HCT116 (cell line): Measurements from ENCODE around the gene SOBP. TPM values are rescaled to one million over a fixed set of nuclear protein-coding genes. Genes with fewer than 3 reads are reported as not detected.
A peak's percentile ranks its signal among the peaks of the same experiment; 100 is the strongest.

Source experiments
- ATAC-seq: fragments of 200-7000 bp; cut with Tn5 transposase; 2 replicates; pipeline ENCODE4 v1.9.1; 2020; ENCODE audit warnings: mild to moderate bottlenecking, moderate library complexity
- BruUV-seq: library from RNA; stranded (reverse); fragments of 400-500 nt; replicated peaks from 2 replicates; lab custom pipeline; 2021; lab: Mats Ljungman, UMichigan
- CTCF ChIA-PET: fragments of 300-600 bp; sonication (Branson Sonifier 250); formaldehyde crosslinking; loops from one replicate; lab custom pipeline; 2021; ENCODE audit warnings: antibody characterized with exemption; lab: Charles Lee
- POLR2A ChIA-PET: fragments of 300-600, 350-600 bp; sonication (Branson Sonifier 250); formaldehyde crosslinking; loops from one replicate; lab custom pipeline; 2021; ENCODE audit warnings: antibody characterized with exemption; lab: Charles Lee
- RAD21 ChIA-PET, 2 experiments: fragments of 300-600 bp; sonication (Branson Sonifier 250); formaldehyde crosslinking; loops; one replicate each; lab custom pipeline; 2023; ENCODE audit warnings: low total read pairs in 2 of 2; ENCODE audit not compliant: uncharacterized antibody in 2 of 2, unreplicated experiment in 2 of 2, low non-redundant PET in 1 of 2; lab: Charles Lee
- DNase-seq: peaks from one replicate; pipeline ENCODE4 v3.0.0-alpha.2; 2010; ENCODE audit warnings: low read depth, low spot score
- H2AFZ ChIP-seq: fragments of 200-600 bp; shearing (Covaris generic), sonication (generic); 2 replicates; pipeline ENCODE4 v1.6.1; 2017; ENCODE audit warnings: low read depth, mixed run types, mixed read lengths, antibody characterized with exemption, low read length; ENCODE audit not compliant: poor library complexity, severe bottlenecking
- H3K27ac ChIP-seq: 2 replicates; pipeline ENCODE4 v1.5.1; 2012; ENCODE audit warnings: low read depth, low read length
- H3K27me3 ChIP-seq: fragments of 200-600 bp; sonication (generic); 2 replicates; pipeline ENCODE4 v1.6.1; 2016; ENCODE audit warnings: mixed run types, low read length, mixed read lengths; ENCODE audit not compliant: insufficient read depth
- H3K36me3 ChIP-seq, 2 experiments: fragments of 200-500 bp in 1 of 2; fragments of 200-600 bp in 1 of 2; sonication (Bioruptor generic) in 1 of 2; sonication (generic) in 1 of 2; 2 replicates each; pipeline versions ENCODE4 v1.5.1 to v1.6.1; 2014 to 2016; ENCODE audit warnings: low read length in 2 of 2, inconsistent platforms in 1 of 2, mixed read lengths in 1 of 2, mixed run types in 1 of 2; ENCODE audit not compliant: insufficient read depth in 2 of 2, control insufficient read depth in 1 of 2
- H3K4me1 ChIP-seq, 2 experiments: fragments of 200-600 bp in 1 of 2; sonication (generic) in 1 of 2; 2 replicates each; pipeline versions ENCODE4 v1.5.1 to v1.6.1; 2012 to 2017; ENCODE audit warnings: low read length in 2 of 2, inconsistent platforms in 1 of 2, mild to moderate bottlenecking in 1 of 2, mixed read lengths in 1 of 2, mixed run types in 1 of 2, moderate library complexity in 1 of 2; ENCODE audit not compliant: insufficient read depth in 2 of 2, control insufficient read depth in 1 of 2
- H3K4me2 ChIP-seq: fragments of 200-600 bp; sonication (generic); 2 replicates; pipeline ENCODE4 v1.6.1; 2017; ENCODE audit warnings: mixed run types, low read length, mixed read lengths
- H3K4me3 ChIP-seq, 2 experiments: fragments of 200-600 bp in 1 of 2; sonication (generic) in 1 of 2; replicated peaks in 1 of 2; 2 replicates each; pipeline ENCODE4 v1.5.1; 2011 to 2016; ENCODE audit warnings: low read length in 2 of 2, control low read depth in 1 of 2, low read depth in 1 of 2, mild to moderate bottlenecking in 1 of 2, mixed read lengths in 1 of 2, mixed run types in 1 of 2
- H3K79me2 ChIP-seq: fragments of 200-600 bp; sonication (generic); 2 replicates; pipeline ENCODE4 v1.6.1; 2017; ENCODE audit warnings: mild to moderate bottlenecking, mixed run types, low read length, moderate library complexity, mixed read lengths; ENCODE audit not compliant: insufficient read depth
- H3K9ac ChIP-seq: fragments of 200-600 bp; sonication (generic); 2 replicates; pipeline ENCODE4 v1.6.1; 2016; ENCODE audit warnings: low read length, mixed read lengths
- H3K9me2 ChIP-seq: fragments of 200-600 bp; sonication (generic), shearing (Covaris generic); 2 replicates; pipeline ENCODE4 v1.6.1; 2017; ENCODE audit warnings: mixed run types, mild to moderate bottlenecking, moderate library complexity; ENCODE audit not compliant: insufficient read depth
- H3K9me3 ChIP-seq, 2 experiments: fragments of 200-500 bp in 1 of 2; fragments of 200-600 bp in 1 of 2; sonication (Bioruptor generic) in 1 of 2; sonication (generic) in 1 of 2; 2 replicates each; pipeline ENCODE4 v1.6.1; 2014 to 2017; ENCODE audit warnings: low read length in 2 of 2, mixed read lengths in 2 of 2, inconsistent platforms in 1 of 2, low read depth in 1 of 2, mild to moderate bottlenecking in 1 of 2, mixed run types in 1 of 2, moderate library complexity in 1 of 2; ENCODE audit not compliant: control insufficient read depth in 1 of 2, insufficient read depth in 1 of 2
- H4K20me1 ChIP-seq: fragments of 200-600 bp; sonication (generic), shearing (Covaris generic); 2 replicates; pipeline ENCODE4 v1.6.1; 2017; ENCODE audit warnings: mixed run types, mild to moderate bottlenecking, moderate library complexity; ENCODE audit not compliant: insufficient read depth
- CEBPB ChIP-seq: IDR thresholded peaks from 2 replicates; pipeline ENCODE4 v1.6.1; 2012; ENCODE audit warnings: low read depth
- CTCF ChIP-seq, 3 experiments: fragments of 200-600 bp in 1 of 3; sonication (generic) in 1 of 3; IDR thresholded peaks in 2 of 3; conservative IDR thresholded peaks in 1 of 3; 2 replicates each; pipeline ENCODE4 v1.5.1; 2012 to 2017; ENCODE audit warnings: low read depth in 2 of 3, low read length in 2 of 3, antibody characterized with exemption in 1 of 3, borderline replicate concordance in 1 of 3, control low read depth in 1 of 3, mild to moderate bottlenecking in 1 of 3, mixed read lengths in 1 of 3, mixed run types in 1 of 3, moderate library complexity in 1 of 3; ENCODE audit not compliant: insufficient read depth in 1 of 3
- EGR1 ChIP-seq: IDR thresholded peaks from 2 replicates; pipeline ENCODE4 v1.6.1; 2012; ENCODE audit warnings: low read depth
- JUND ChIP-seq: IDR thresholded peaks from 2 replicates; pipeline ENCODE4 v1.6.1; 2012
- SP1 ChIP-seq: IDR thresholded peaks from 2 replicates; pipeline ENCODE4 v1.6.1; 2012; ENCODE audit warnings: low read depth
- TCF7L2 ChIP-seq: IDR thresholded peaks from 2 replicates; pipeline ENCODE4 v1.7.0; 2011; ENCODE audit warnings: borderline replicate concordance, inconsistent platforms; ENCODE audit not compliant: insufficient read depth, insufficient read length; ENCODE audit errors: extremely low read depth
- YY1 ChIP-seq: IDR thresholded peaks from 2 replicates; pipeline ENCODE4 v1.6.1; 2011; ENCODE audit warnings: low read length, low read depth, moderate library complexity, mild to moderate bottlenecking; ENCODE audit not compliant: insufficient replicate concordance; ENCODE audit errors: extremely low read depth
- ZBTB33 ChIP-seq: IDR thresholded peaks from 2 replicates; pipeline ENCODE4 v1.6.1; 2011; ENCODE audit warnings: mild to moderate bottlenecking, low read length, moderate library complexity; ENCODE audit not compliant: insufficient replicate concordance; ENCODE audit errors: extremely low read depth
- ZFX ChIP-seq: fragments of 450-650 bp; IDR thresholded peaks from 2 replicates; pipeline ENCODE4 v1.6.1; 2017
- intact Hi-C: fragments of 100-400 bp; cut with micrococcal nuclease; formaldehyde crosslinking; loops from 2 replicates; pipeline ENCODE4 v1.10.0; 2022
- total RNA-seq: library from RNA; stranded (reverse); gene quantifications from one replicate; pipeline ENCODE4 v1.2.1, GENCODE V29; 2021; ENCODE audit not compliant: unreplicated experiment

Gene SOBP
- total RNA-seq, 1 experiment from 2014 or later, result 2.6 TPM

GRCh38 chr6:107490566-107491137 is 735 bp downstream of the SOBP start:
- no peaks in the 10 kb centered on the region for H3K36me3 ChIP-seq
- peak overlapping the region; percentile 61 for H3K9ac ChIP-seq
- H3K9me2 ChIP-seq, result no peaks in the 10 kb centered on the region
- POLR2A ChIA-PET, result no interaction called here
- peak; percentile 11; the same call in 1 of the 2 replicates for ATAC-seq
- no peaks in the 10 kb centered on the region for H3K9me3 ChIP-seq
- H3K4me3 ChIP-seq, result peak overlapping the region; percentile 75 to 79
- RAD21 ChIA-PET, result no interaction called here
- H3K79me2 ChIP-seq, result no peaks in the 10 kb centered on the region
- H3K4me1 ChIP-seq, result peaks cover 17 to 26% of the 10 kb centered on the region in 2 experiments
- H3K27me3 ChIP-seq, result no peaks in the 10 kb centered on the region
- CTCF ChIA-PET, result no interaction called here
- BruUV-seq, result no TSS peak
- peak overlapping the region; percentile 86 for H2AFZ ChIP-seq
- H3K4me2 ChIP-seq, result peak overlapping the region; percentile 89
- H3K27ac ChIP-seq, result peak overlapping the region; percentile 41; the same call in 1 of the 2 replicates
- H4K20me1 ChIP-seq, result no peaks in the 10 kb centered on the region
- intact Hi-C loops, result no loop called here
- peak; percentile 70 for TF ChIP-seq YY1
- no peak for TF ChIP-seq CTCF (IDR thresholded peaks at IDR 0.05 in 2 of 3, conservative IDR thresholded peaks at IDR 0.05 in 1 of 3; ENCODE audit: borderline replicate concordance in 1 of 3, insufficient read depth in 1 of 3, low read depth in 2 of 3, low read length in 2 of 3)
- no peak for TF ChIP-seq SP1
- no peak for TF ChIP-seq TCF7L2
- no peak for DNase-seq

- ATAC-seq, result 0 out of 2 replicates have a peak, but pooled peaks have one; percentile 11
- Histone ChIP-seq H3K9me2 (no peaks in the 10 kb centered on the region), H2AFZ (no peak overlapping the region), H3K36me3 (no peaks in the 10 kb centered on the region), H4K20me1 (no peaks in the 10 kb centered on the region), H3K4me3 (peak overlapping the region; percentile 75 to 79), H3K9ac (peak overlapping the region; percentile 61)
- CTCF ChIA-PET, result no interaction called here
- TF ChIP-seq ZFX (no peak), ZBTB33 (no peak), TCF7L2 (no peak), JUND (no peak), SP1 (no peak), EGR1 (0 out of 2 replicates have a peak, but pooled peaks have one; percentile 25), CEBPB (peak; percentile 25; the same call in 1 of the 2 replicates)
- TF ChIP-seq, all 23 proteins: peak for 2
- Histone ChIP-seq H3K79me2 (no peaks in the 10 kb centered on the region), H3K9me3 (no peaks in the 10 kb centered on the region), H3K27ac (no peak overlapping the region; the same call in 1 of the 2 replicates), H3K27me3 (no peaks in the 10 kb centered on the region), H3K4me2 (peak overlapping the region; percentile 89), H3K4me1 (peaks cover 17 to 26% of the 10 kb centered on the region in 2 experiments)
- ChIA-PET POLR2A (no interaction called here), RAD21 (no interaction called here)
- intact Hi-C loops, result no loop called here
- no peak for DNase-seq
- BruUV-seq, result no TSS peak
Measured at GRCh38 chr6:107491138-107491609, 1.3 kb downstream of the SOBP start.
